Measurements from ENCODE around the gene RGS12. TPM values are rescaled to one million over a fixed set of nuclear protein-coding genes. Genes with fewer than 3 reads are reported as not detected.

The RGS12 gene
- total RNA-seq, 1 donor from 2014 or later, result 21.9 TPM

DNA sequence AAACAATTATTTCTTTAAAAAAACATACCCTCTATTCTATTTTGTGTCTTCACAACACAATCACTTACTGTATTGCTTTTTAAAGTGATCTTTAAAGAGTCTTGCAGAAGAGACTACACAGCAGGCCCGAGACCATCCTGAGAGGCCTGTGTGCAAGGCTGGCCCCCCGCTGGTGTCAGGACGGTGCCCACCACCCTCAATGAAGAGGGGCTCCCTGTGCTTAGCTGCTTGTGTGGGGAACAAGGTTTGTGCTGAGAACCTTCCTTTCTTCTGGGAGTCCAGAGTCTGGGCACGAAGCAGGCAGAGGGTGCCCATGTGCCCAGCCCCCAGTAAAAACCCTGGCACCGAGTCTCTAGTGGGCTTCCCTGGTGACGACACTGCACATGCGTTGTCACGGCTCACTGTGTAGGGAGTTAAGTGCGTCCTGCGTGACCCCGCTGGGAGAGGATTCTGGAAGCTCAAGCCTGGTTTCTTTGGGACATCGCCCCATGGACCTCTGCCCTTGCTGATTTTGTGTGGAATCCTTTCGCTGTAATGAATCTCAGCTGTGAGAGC lies 22.0 kb downstream of the RGS12 start:
- Histone ChIP-seq H4K20me1 (ENCODE audit: insufficient read depth, low read length) (peaks cover 69% of the 10 kb centered on the region), H3K79me2 (ENCODE audit: insufficient read depth, low read length) (peaks cover 42% of the 10 kb centered on the region), H3K9me3 (ENCODE audit: insufficient read depth, low read depth, low read length) (no peaks in the 10 kb centered on the region), H2AFZ (ENCODE audit: low read depth, low read length) (no peak overlapping the region), H3K4me2 (ENCODE audit: low read length) (no peak overlapping the region), H3K4me3 (ENCODE audit: insufficient read depth, low read depth, low read length) (no peak overlapping the region), H3K27me3 (ENCODE audit: insufficient read depth, low read length) (no peaks in the 10 kb centered on the region), H3K9ac (ENCODE audit: low read length) (no peak overlapping the region), H3K36me3 (ENCODE audit: insufficient read depth, low read length) (no peaks in the 10 kb centered on the region), H3K27ac (ENCODE audit: low read depth, low read length) (no peak overlapping the region), H3K4me1 (ENCODE audit: insufficient read depth, low read length) (no peaks in the 10 kb centered on the region)
- Mint-ChIP-seq H3K27me3 (ENCODE audit: low read depth, unreplicated experiment) (no peaks in the 10 kb centered on the region), H3K4me1 (ENCODE audit: low read depth, unreplicated experiment) (no peaks in the 10 kb centered on the region), H3K9me3 (ENCODE audit: unreplicated experiment) (no peaks in the 10 kb centered on the region), H3K4me3 (ENCODE audit: unreplicated experiment) (no peak overlapping the region), H3K27ac (ENCODE audit: unreplicated experiment) (no peak overlapping the region), H3K36me3 (ENCODE audit: low read depth, unreplicated experiment) (peaks cover 14% of the 10 kb centered on the region)
- no peak for FAIRE-seq
- no peak for DNase-seq (ENCODE audit: low read depth)
- TF ChIP-seq EZH2 (IDR thresholded peaks at IDR 0.05; ENCODE audit: insufficient read depth, low read length) (no peak), CTCF (IDR thresholded peaks at IDR 0.05; ENCODE audit: insufficient read depth, low read depth, low read length) (no peak)

DNA sequence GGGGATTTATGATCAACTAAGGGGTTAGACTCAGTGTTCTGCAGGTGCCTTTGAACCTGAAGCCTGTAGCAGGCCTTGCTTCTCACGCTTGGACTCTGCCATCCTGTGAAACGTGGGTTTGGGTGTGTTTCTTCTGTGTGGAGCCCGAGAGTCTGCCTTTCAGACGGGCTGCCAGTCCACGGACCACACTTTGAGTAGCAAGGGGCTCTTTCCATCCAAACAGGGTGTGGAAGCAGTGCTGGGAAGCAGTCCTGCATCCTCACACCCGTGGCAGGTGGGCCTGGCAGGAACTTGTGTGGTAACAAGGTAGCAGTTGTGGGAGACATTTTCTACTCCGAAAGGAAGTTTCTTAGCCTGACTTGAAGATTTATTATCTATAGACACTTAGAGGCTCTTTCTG lies 22.7 kb downstream of the RGS12 start:
- H3K4me3 ChIP-seq (ENCODE audit: insufficient read depth, low read depth, low read length), result no peak overlapping the region
- no peak overlapping the region for H2AFZ ChIP-seq (ENCODE audit: low read depth, low read length)
- H3K79me2 ChIP-seq (ENCODE audit: insufficient read depth, low read length), result peaks cover 42% of the 10 kb centered on the region
- peaks cover 69% of the 10 kb centered on the region for H4K20me1 ChIP-seq (ENCODE audit: insufficient read depth, low read length)
- Mint-ChIP-seq H3K27me3 (ENCODE audit: low read depth, unreplicated experiment) (no peaks in the 10 kb centered on the region), H3K9me3 (ENCODE audit: unreplicated experiment) (no peaks in the 10 kb centered on the region), H3K36me3 (ENCODE audit: low read depth, unreplicated experiment) (peaks cover 14% of the 10 kb centered on the region), H3K4me3 (ENCODE audit: unreplicated experiment) (no peak overlapping the region), H3K27ac (ENCODE audit: unreplicated experiment) (no peak overlapping the region), H3K4me1 (ENCODE audit: low read depth, unreplicated experiment) (no peaks in the 10 kb centered on the region)
- H3K27ac ChIP-seq (ENCODE audit: low read depth, low read length), result no peak overlapping the region
- no peak overlapping the region for H3K4me2 ChIP-seq (ENCODE audit: low read length)
- DNase-seq (ENCODE audit: low read depth), result no peak
- no peaks in the 10 kb centered on the region for H3K4me1 ChIP-seq (ENCODE audit: insufficient read depth, low read length)
- no peak for FAIRE-seq
- TF ChIP-seq CTCF (IDR thresholded peaks at IDR 0.05; ENCODE audit: insufficient read depth, low read depth, low read length), result no peak
- no peak for TF ChIP-seq EZH2 (IDR thresholded peaks at IDR 0.05; ENCODE audit: insufficient read depth, low read length)
- no peaks in the 10 kb centered on the region for H3K36me3 ChIP-seq (ENCODE audit: insufficient read depth, low read length)
- H3K27me3 ChIP-seq (ENCODE audit: insufficient read depth, low read length), result no peaks in the 10 kb centered on the region
- H3K9ac ChIP-seq (ENCODE audit: low read length), result no peak overlapping the region
- no peaks in the 10 kb centered on the region for H3K9me3 ChIP-seq (ENCODE audit: insufficient read depth, low read depth, low read length)

DNA sequence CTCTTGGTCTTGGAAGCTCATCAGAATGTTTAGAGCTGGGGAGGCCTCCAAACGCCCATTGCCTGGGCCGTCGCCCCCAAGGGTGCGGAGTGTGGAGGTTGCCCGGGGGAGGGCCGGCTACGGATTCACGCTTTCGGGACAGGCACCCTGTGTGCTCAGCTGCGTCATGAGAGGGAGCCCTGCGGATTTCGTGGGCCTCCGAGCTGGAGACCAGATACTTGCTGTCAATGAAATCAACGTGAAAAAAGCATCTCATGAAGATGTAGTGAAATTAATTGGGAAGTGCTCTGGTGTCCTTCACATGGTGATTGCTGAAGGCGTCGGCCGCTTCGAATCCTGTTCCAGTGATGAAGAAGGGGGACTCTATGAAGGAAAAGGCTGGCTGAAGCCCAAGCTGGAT lies 23.3 kb downstream of the RGS12 start:
- Histone ChIP-seq H3K9me3 (ENCODE audit: insufficient read depth, low read depth, low read length) (no peaks in the 10 kb centered on the region), H3K9ac (ENCODE audit: low read length) (no peak overlapping the region), H3K4me1 (ENCODE audit: insufficient read depth, low read length) (no peaks in the 10 kb centered on the region), H3K4me3 (ENCODE audit: insufficient read depth, low read depth, low read length) (no peak overlapping the region), H3K4me2 (ENCODE audit: low read length) (no peak overlapping the region), H2AFZ (ENCODE audit: low read depth, low read length) (no peak overlapping the region), H3K36me3 (ENCODE audit: insufficient read depth, low read length) (no peaks in the 10 kb centered on the region), H3K79me2 (ENCODE audit: insufficient read depth, low read length) (peaks cover 42% of the 10 kb centered on the region), H4K20me1 (ENCODE audit: insufficient read depth, low read length) (peaks cover 69% of the 10 kb centered on the region), H3K27me3 (ENCODE audit: insufficient read depth, low read length) (no peaks in the 10 kb centered on the region), H3K27ac (ENCODE audit: low read depth, low read length) (no peak overlapping the region)
- Mint-ChIP-seq H3K27me3 (ENCODE audit: low read depth, unreplicated experiment) (no peaks in the 10 kb centered on the region), H3K4me3 (ENCODE audit: unreplicated experiment) (no peak overlapping the region), H3K4me1 (ENCODE audit: low read depth, unreplicated experiment) (peaks cover 4% of the 10 kb centered on the region), H3K9me3 (ENCODE audit: unreplicated experiment) (no peaks in the 10 kb centered on the region), H3K36me3 (ENCODE audit: low read depth, unreplicated experiment) (peaks cover 14% of the 10 kb centered on the region), H3K27ac (ENCODE audit: unreplicated experiment) (no peak overlapping the region)
- FAIRE-seq (no peak), DNase-seq (ENCODE audit: low read depth) (no peak)
- TF ChIP-seq CTCF (IDR thresholded peaks at IDR 0.05; ENCODE audit: insufficient read depth, low read depth, low read length), result no peak
- TF ChIP-seq EZH2 (IDR thresholded peaks at IDR 0.05; ENCODE audit: insufficient read depth, low read length), result no peak
